ENCODE data around the gene CD180.

Gene CD180

DNA sequence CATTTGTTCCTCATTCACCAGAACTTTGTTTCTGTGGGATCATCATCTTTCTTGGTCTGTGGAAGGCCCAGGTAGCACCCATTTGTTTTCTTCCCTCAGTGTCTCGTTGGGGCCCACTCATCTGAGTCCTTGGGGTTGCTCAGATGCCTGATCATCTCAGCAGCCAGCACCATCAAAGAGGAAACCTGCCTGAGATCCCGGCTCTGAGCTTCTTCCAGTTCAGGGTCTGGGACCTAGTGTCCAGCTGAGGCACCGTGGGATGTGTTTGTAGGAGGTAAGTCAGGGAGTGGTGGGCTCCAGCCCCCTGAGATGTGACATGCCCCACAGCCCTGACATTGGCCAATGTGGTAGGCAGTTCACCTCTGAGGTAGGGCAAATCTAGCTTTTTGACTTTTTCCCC lies 9.4 kb upstream of the CD180 start:
- Histone ChIP-seq H3K4me1 (no peaks in the 10 kb centered on the region), H3K36me3 (replicated peaks) (no peaks in the 10 kb centered on the region), H3K4me3 (no peak overlapping the region), H3K27me3 (ENCODE audit: low read depth) (no peaks in the 10 kb centered on the region), H3K9me3 (0 out of 2 replicates have a peak, but pooled peaks cover under 1% of the 10 kb centered on the region)
- in situ Hi-C loops (cut with MboI; ENCODE audit: low sequenced_read_pairs): loop anchor here (25.0 kb wide), 1 partner anchor 394 kb away; no protein-coding TSS in a partner anchor
- no peak for DNase-seq (ENCODE audit: low spot score in 2 of 2)

DNA sequence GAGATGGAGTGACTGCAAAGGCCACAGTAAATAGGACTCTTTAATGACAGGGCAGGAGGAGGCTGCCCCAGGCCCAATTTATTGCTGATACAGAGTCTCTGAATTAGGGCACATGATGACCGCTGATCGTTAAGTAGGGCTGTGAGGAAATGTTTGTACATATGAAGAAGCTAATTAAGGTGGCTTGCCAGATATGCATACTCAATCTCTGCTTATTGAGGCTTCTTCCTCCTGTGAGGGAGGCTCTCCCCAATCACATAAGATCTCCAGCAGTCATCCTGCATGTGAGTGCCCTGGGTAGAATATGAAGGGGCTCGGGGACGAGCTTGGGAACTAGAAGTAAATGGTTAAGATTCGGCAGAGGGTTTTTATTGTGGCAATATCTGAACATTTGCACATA lies 8.2 kb upstream of the CD180 start:
- no peak overlapping the region for H3K4me3 ChIP-seq
- in situ Hi-C loops (cut with MboI; ENCODE audit: low sequenced_read_pairs): loop anchor here (25.0 kb wide), 1 partner anchor 393 kb away; no protein-coding TSS in a partner anchor
- no peaks in the 10 kb centered on the region for H3K27me3 ChIP-seq (ENCODE audit: low read depth)
- H3K4me1 ChIP-seq: no peaks in the 10 kb centered on the region
- no peak for DNase-seq (ENCODE audit: low spot score in 2 of 2)
- no peaks in the 10 kb centered on the region for H3K36me3 ChIP-seq (replicated peaks)
- 0 out of 2 replicates have a peak, but pooled peaks cover 2% of the 10 kb centered on the region for H3K9me3 ChIP-seq

DNA sequence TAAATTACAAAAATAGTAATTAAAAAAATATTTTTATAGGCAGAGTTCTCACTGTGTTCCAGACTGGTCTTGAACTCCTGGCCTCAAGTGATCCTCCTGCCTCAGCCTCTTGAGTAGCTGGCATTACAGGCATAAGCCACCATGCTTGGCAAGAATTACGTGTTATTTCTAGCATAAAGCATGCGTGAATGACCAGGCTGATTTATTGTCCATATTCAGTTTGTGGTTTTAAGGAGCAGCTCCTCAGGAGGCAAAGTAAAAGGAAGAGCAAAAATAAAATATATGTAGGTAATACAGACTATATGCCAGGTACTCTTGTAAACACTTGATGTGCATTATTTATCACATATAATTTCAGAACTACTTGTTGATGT lies 7.1 kb upstream of the CD180 start:
- DNase-seq (ENCODE audit: low spot score in 2 of 2): no peak
- H3K4me3 ChIP-seq: no peak overlapping the region
- H3K36me3 ChIP-seq (replicated peaks): no peaks in the 10 kb centered on the region
- H3K9me3 ChIP-seq: 0 out of 2 replicates have a peak, but pooled peaks cover 2% of the 10 kb centered on the region
- no peaks in the 10 kb centered on the region for H3K4me1 ChIP-seq
- in situ Hi-C loops (cut with MboI; ENCODE audit: low sequenced_read_pairs): loop anchor here (25.0 kb wide), 1 partner anchor 391 kb away; no protein-coding TSS in a partner anchor
- no peaks in the 10 kb centered on the region for H3K27me3 ChIP-seq (ENCODE audit: low read depth)

GRCh38 chr5:67202828-67203227 lies 6.2 kb upstream of the CD180 start:
- in situ Hi-C loops (cut with MboI; ENCODE audit: low sequenced_read_pairs): loop anchor here (25.0 kb wide), 1 partner anchor 391 kb away; no protein-coding TSS in a partner anchor
- Histone ChIP-seq H3K27me3 (ENCODE audit: low read depth) (no peaks in the 10 kb centered on the region), H3K4me3 (no peak overlapping the region), H3K9me3 (0 out of 2 replicates have a peak, but pooled peaks cover 2% of the 10 kb centered on the region), H3K4me1 (no peaks in the 10 kb centered on the region), H3K36me3 (replicated peaks) (no peaks in the 10 kb centered on the region)
- DNase-seq (ENCODE audit: low spot score in 2 of 2): no peak

DNA sequence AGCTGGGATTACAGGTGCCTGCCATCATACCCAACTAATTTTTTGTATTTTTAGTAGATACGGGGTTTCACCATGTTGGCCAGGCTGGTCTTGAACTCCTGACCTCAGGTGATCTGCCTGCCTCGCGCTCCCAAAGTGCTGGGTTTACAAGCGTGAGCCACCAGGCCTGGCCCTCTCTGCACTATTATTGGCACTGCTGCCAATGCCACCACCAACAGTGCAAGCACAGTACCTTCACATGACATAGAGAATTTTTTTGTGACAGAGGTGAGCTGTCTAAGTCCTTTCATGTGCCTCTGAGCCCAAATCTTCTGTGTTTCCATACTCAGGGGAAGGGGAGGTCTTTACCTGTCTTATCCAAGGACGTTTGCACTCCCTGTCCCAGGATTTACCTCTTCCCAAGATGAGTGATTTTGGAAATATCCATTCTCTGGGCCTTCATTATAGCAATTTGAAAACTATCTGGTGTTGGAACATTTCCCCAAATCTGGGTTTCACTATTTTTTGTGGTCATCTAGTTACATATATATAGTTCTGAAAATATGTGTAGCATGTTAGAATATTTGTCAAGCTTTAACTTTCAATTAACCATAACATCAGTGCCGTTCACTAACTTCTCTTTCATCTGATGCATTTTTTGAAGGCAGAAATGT lies 5.4 kb upstream of the CD180 start:
- Histone ChIP-seq H3K36me3 (replicated peaks) (no peaks in the 10 kb centered on the region), H3K27me3 (ENCODE audit: low read depth) (no peaks in the 10 kb centered on the region), H3K9me3 (0 out of 2 replicates have a peak, but pooled peaks cover 2% of the 10 kb centered on the region), H3K4me1 (no peaks in the 10 kb centered on the region), H3K4me3 (no peak overlapping the region)
- in situ Hi-C loops (cut with MboI; ENCODE audit: low sequenced_read_pairs): loop anchor here (25.0 kb wide), 1 partner anchor 390 kb away; no protein-coding TSS in a partner anchor
- DNase-seq (ENCODE audit: low spot score in 2 of 2): no peak

DNA sequence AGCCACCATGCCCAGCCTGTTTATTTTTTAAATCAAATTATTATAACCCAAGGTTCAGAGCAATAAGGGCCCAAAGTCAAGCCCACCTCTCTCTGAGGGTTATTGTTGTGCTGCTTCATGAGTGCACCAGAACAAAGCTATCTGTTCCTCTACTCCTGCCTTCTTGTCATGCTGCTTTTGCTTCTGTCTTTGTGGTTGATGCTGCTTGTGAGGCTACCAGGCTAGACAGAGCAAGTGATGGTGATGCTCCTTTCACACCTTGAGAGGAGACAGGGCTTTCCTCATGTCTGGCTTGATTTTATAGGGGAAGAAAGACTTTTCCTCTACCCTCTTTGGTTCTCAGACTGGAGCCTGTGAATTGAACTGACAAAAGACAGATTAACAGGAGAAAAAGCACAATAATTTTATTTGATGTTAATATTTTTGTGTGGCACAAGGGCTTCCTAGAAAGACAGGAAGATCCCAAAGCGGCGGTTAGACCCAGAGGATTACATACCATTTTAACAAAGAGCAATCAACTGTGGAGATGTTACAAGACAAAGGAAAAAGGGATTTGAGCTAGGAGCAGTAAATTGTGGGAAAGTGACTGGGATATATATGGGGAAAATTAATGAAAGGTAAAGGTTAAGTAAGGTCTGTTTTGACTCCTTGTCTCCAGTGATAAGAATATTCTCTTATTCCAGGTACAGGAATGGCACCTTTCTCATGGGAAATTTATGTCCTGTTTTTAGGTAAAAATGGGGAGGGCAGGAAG lies 4.4 kb upstream of the CD180 start:
- Histone ChIP-seq H3K4me1 (no peaks in the 10 kb centered on the region), H3K36me3 (replicated peaks) (no peaks in the 10 kb centered on the region), H3K9me3 (0 out of 2 replicates have a peak, but pooled peaks cover 2% of the 10 kb centered on the region), H3K4me3 (no peak overlapping the region), H3K27me3 (ENCODE audit: low read depth) (no peaks in the 10 kb centered on the region)
- DNase-seq (ENCODE audit: low spot score in 2 of 2): no peak
- in situ Hi-C loops (cut with MboI; ENCODE audit: low sequenced_read_pairs): loop anchor here (25.0 kb wide), 1 partner anchor 389 kb away; no protein-coding TSS in a partner anchor

- in situ Hi-C loops (cut with MboI; ENCODE audit: low sequenced_read_pairs): loop anchor here (25.0 kb wide), 1 partner anchor 388 kb away; no protein-coding TSS in a partner anchor
- DNase-seq (ENCODE audit: low spot score in 2 of 2): no peak
- Histone ChIP-seq H3K36me3 (replicated peaks) (no peaks in the 10 kb centered on the region), H3K27me3 (ENCODE audit: low read depth) (no peaks in the 10 kb centered on the region), H3K9me3 (0 out of 2 replicates have a peak, but pooled peaks cover 2% of the 10 kb centered on the region), H3K4me1 (no peaks in the 10 kb centered on the region), H3K4me3 (no peak overlapping the region)
Observed at GRCh38 chr5:67199859-67200258, 3.3 kb upstream of the CD180 start.

GRCh38 chr5:67198917-67199316 lies 2.3 kb upstream of the CD180 start:
- Histone ChIP-seq H3K4me3 (no peak overlapping the region), H3K9me3 (0 out of 2 replicates have a peak, but pooled peaks cover 2% of the 10 kb centered on the region), H3K4me1 (no peaks in the 10 kb centered on the region), H3K36me3 (replicated peaks) (no peaks in the 10 kb centered on the region), H3K27me3 (ENCODE audit: low read depth) (no peaks in the 10 kb centered on the region)
- in situ Hi-C loops (cut with MboI; ENCODE audit: low sequenced_read_pairs): no loop called here
- DNase-seq (ENCODE audit: low spot score in 2 of 2): no peak

GRCh38 chr5:67197536-67197935 lies 937 bp upstream of the CD180 start:
- no peaks in the 10 kb centered on the region for H3K36me3 ChIP-seq (replicated peaks)
- H3K27me3 ChIP-seq (ENCODE audit: low read depth): no peaks in the 10 kb centered on the region
- H3K4me1 ChIP-seq: no peaks in the 10 kb centered on the region
- DNase-seq (ENCODE audit: low spot score in 2 of 2): no peak
- in situ Hi-C loops (cut with MboI; ENCODE audit: low sequenced_read_pairs): no loop called here
- 0 out of 2 replicates have a peak, but pooled peaks cover 2% of the 10 kb centered on the region for H3K9me3 ChIP-seq
- no peak overlapping the region for H3K4me3 ChIP-seq

- no peak overlapping the region for H3K4me3 ChIP-seq
- DNase-seq (ENCODE audit: low spot score in 2 of 2): no peak
- H3K27me3 ChIP-seq (ENCODE audit: low read depth): no peaks in the 10 kb centered on the region
- in situ Hi-C loops (cut with MboI; ENCODE audit: low sequenced_read_pairs): no loop called here
- no peaks in the 10 kb centered on the region for H3K36me3 ChIP-seq (replicated peaks)
- H3K4me1 ChIP-seq: peaks cover 5% of the 10 kb centered on the region; the same call in 1 of the 2 replicates
- no peaks in the 10 kb centered on the region for H3K9me3 ChIP-seq
Observed at GRCh38 chr5:67195406-67196275, 958 bp downstream of the CD180 start.

GRCh38 chr5:67194166-67194565 lies 2.4 kb downstream of the CD180 start:
- Histone ChIP-seq H3K36me3 (replicated peaks) (no peaks in the 10 kb centered on the region), H3K9me3 (no peaks in the 10 kb centered on the region), H3K4me3 (no peak overlapping the region), H3K4me1 (peaks cover 6% of the 10 kb centered on the region; the same call in 1 of the 2 replicates), H3K27me3 (ENCODE audit: low read depth) (no peaks in the 10 kb centered on the region)
- DNase-seq (ENCODE audit: low spot score in 2 of 2): no peak
- in situ Hi-C loops (cut with MboI; ENCODE audit: low sequenced_read_pairs): no loop called here

DNA sequence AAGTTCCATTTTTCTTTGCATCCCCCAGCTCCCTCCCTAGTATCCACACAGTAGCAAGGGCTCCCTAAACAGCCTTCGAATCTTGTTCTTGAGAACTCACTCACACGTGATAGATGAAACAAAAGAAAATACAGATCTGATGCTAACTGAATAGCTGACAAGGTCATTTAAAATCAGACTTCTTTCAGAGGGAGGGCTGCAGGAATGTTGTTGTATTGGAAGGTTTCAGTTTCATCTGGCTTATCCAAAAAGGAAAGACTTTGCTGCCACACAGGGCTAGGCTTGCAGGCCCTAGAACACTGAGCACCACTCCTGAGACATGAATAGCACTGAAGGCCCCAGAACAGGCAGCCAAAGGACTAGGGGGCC lies 3.2 kb downstream of the CD180 start:
- DNase-seq (ENCODE audit: low spot score in 2 of 2): no peak
- Histone ChIP-seq H3K27me3 (ENCODE audit: low read depth) (no peaks in the 10 kb centered on the region), H3K4me1 (peaks cover 6% of the 10 kb centered on the region; the same call in 1 of the 2 replicates), H3K9me3 (no peaks in the 10 kb centered on the region), H3K36me3 (replicated peaks) (no peaks in the 10 kb centered on the region), H3K4me3 (no peak overlapping the region)
- in situ Hi-C loops (cut with MboI; ENCODE audit: low sequenced_read_pairs): no loop called here

DNA sequence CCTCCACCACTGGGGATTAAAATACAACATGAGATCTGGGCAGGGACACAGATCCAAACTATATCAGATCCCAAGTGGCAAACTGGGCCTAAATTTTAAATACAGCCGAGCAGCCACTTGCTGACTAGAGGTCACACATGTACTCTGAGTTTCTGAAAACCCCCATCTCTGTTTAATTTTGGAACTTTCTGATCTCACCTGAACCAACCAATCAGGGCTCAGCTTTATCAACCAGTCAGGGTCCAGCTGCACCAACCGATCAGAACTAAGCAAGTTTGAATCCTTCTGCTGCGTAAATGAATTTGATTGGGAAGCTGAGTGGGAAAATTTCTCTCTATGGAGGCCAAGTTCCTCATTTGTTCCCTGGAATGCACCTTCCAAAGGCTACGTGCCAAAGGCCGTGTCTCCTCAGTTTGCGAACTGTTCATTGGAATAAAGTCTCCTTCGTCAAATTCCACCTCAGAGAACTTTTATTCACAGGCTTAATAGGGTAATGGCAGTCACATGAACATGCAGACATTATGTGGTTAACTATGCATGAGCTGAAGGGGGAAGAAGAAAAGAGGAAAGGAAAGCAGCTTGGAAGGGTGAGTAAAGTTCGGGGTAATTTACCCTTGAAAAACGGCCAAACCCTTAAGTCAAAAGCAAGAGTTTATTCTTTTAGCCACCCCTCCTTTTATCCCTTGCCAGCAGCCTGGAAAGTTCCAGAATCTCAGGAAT lies 3.7 kb downstream of the CD180 start:
- in situ Hi-C loops (cut with MboI; ENCODE audit: low sequenced_read_pairs): no loop called here
- Histone ChIP-seq H3K36me3 (replicated peaks) (no peaks in the 10 kb centered on the region), H3K4me3 (no peak overlapping the region), H3K9me3 (no peaks in the 10 kb centered on the region), H3K4me1 (peaks cover 6% of the 10 kb centered on the region; the same call in 1 of the 2 replicates), H3K27me3 (ENCODE audit: low read depth) (no peaks in the 10 kb centered on the region)
- no peak for DNase-seq (ENCODE audit: low spot score in 2 of 2)

All from HAP-1 (cell line).